CD4-positive, alpha-beta T cell treated with Interferon alpha-2 for 1 hour (primary cell): Measurements from ENCODE around the gene WDR87.

ENCODE experiments used
- DNase-seq, 2 donors: peaks; one replicate each; pipeline ENCODE4 v3.0.0-alpha.2; 2020 to 2022

WDR87 gene

GRCh38 chr19:37905946-37906868 is at the start of gene WDR87:
Gene WDR87 (minus strand): TSS chr19:37906594. CDS start chr19:37898239, 8,355 bp downstream.
- DNase-seq, result peak; percentile 51 to 70

GRCh38 chr19:37955986-37956385 is 49.6 kb upstream of the WDR87 start:
- no peak for DNase-seq

- DNase-seq, result no peak
Measured at GRCh38 chr19:37954421-37954874, 48.1 kb upstream of the WDR87 start.

GRCh38 chr19:37953918-37954303 is 47.5 kb upstream of the WDR87 start:
- no peak for DNase-seq

- no peak for DNase-seq
Measured at GRCh38 chr19:37953171-37953917, 47.0 kb upstream of the WDR87 start.

GRCh38 chr19:37951816-37952210 is 45.4 kb upstream of the WDR87 start:
- DNase-seq, result no peak

GRCh38 chr19:37950471-37951175 is 44.2 kb upstream of the WDR87 start:
- no peak for DNase-seq

GRCh38 chr19:37948362-37948761 is 42.0 kb upstream of the WDR87 start:
- no peak for DNase-seq

- DNase-seq, result no peak
Measured at GRCh38 chr19:37947778-37948177, 41.4 kb upstream of the WDR87 start.

GRCh38 chr19:37946132-37946531 is 39.7 kb upstream of the WDR87 start:
- DNase-seq, result no peak

- DNase-seq, result no peak
Measured at GRCh38 chr19:37943480-37943879, 37.1 kb upstream of the WDR87 start.

- DNase-seq, result no peak
Measured at GRCh38 chr19:37942516-37942902, 36.1 kb upstream of the WDR87 start.

- DNase-seq, result no peak
Measured at GRCh38 chr19:37941782-37942515, 35.6 kb upstream of the WDR87 start.

- DNase-seq, result no peak
Measured at GRCh38 chr19:37938353-37938752, 32.0 kb upstream of the WDR87 start.

- no peak for DNase-seq
Measured at GRCh38 chr19:37936886-37937285, 30.5 kb upstream of the WDR87 start.

GRCh38 chr19:37936166-37936565 is 29.8 kb upstream of the WDR87 start:
- DNase-seq, result no peak

- no peak for DNase-seq
Measured at GRCh38 chr19:37935341-37935740, 28.9 kb upstream of the WDR87 start.

GRCh38 chr19:37933937-37934358 is 27.6 kb upstream of the WDR87 start:
- no peak for DNase-seq

GRCh38 chr19:37932985-37933936 is 26.9 kb upstream of the WDR87 start:
- DNase-seq, result no peak

- DNase-seq, result no peak
Measured at GRCh38 chr19:37931881-37932655, 25.7 kb upstream of the WDR87 start.
